ENCODE data around the gene ARHGAP22.

Gene ARHGAP22

DNA sequence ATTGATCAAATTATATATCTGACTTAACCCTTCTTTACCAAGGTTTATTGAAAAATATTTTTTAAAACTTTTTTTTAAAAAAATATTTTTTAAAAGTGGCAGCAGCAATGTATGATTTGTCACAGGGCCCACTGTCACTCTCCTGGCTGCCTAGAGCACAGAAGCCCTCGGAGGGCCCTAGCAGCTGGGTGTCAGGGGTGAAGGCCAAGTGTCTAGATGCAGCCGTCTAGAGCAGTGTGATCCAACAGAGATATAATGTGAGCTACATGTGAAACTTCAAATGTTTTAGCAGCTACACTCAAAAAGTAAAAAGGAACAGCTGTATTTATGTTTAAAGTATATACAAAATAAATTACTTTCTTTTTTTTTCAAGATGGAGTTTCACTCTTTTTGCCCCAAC is 112.7 kb downstream of the ARHGAP22 start:
- DNase-seq (ENCODE audit: low spot score in 2 of 2): no peak
- ATAC-seq (ENCODE audit: low read depth): no peak
- peaks cover 15% of the 10 kb centered on the region for H3K4me1 Mint-ChIP-seq
- no peaks in the 10 kb centered on the region for H3K36me3 Mint-ChIP-seq
- H3K9me3 Mint-ChIP-seq: peaks cover under 1% of the 10 kb centered on the region
- H3K27ac Mint-ChIP-seq: no peak overlapping the region
- H3K4me3 Mint-ChIP-seq: no peak overlapping the region
- H3K27me3 Mint-ChIP-seq: peaks cover 23% of the 10 kb centered on the region

- no peak overlapping the region for H3K27ac Mint-ChIP-seq
- no peak for DNase-seq (ENCODE audit: low spot score in 2 of 2)
- no peak for ATAC-seq (ENCODE audit: low read depth)
- H3K9me3 Mint-ChIP-seq: peaks cover 5% of the 10 kb centered on the region
- peaks cover 26% of the 10 kb centered on the region for H3K27me3 Mint-ChIP-seq
- peaks cover 15% of the 10 kb centered on the region for H3K4me1 Mint-ChIP-seq
- peaks cover 2% of the 10 kb centered on the region for H3K36me3 Mint-ChIP-seq
- H3K4me3 Mint-ChIP-seq: no peak overlapping the region
Measured at GRCh38 chr10:48491392-48492139, 113.3 kb downstream of the ARHGAP22 start.

GRCh38 chr10:48490946-48491345 is 113.9 kb downstream of the ARHGAP22 start:
- H3K27me3 Mint-ChIP-seq: peaks cover 27% of the 10 kb centered on the region
- peaks cover 2% of the 10 kb centered on the region for H3K36me3 Mint-ChIP-seq
- H3K27ac Mint-ChIP-seq: no peak overlapping the region
- peaks cover 5% of the 10 kb centered on the region for H3K9me3 Mint-ChIP-seq
- no peak for ATAC-seq (ENCODE audit: low read depth)
- peaks cover 15% of the 10 kb centered on the region for H3K4me1 Mint-ChIP-seq
- no peak overlapping the region for H3K4me3 Mint-ChIP-seq
- DNase-seq (ENCODE audit: low spot score in 2 of 2): no peak

DNA sequence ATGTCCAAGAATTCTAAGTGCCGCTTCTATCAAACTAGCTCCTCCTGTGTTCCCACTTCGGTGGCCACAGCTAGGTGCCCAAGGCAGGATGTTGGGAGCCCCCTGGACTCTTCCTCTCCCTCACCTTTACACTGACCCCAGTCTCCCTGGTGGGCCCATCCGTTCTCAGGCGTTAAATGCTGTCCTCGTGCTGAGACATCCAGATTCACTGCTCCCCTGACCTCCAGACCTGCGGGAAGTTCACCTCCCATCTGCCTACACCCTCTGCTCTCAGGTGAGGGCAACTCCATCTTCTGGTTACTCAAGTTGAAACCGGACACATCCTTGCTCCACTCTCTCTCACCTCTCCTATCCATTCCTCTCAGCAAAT is 114.3 kb downstream of the ARHGAP22 start:
- DNase-seq (ENCODE audit: low spot score in 2 of 2) (no peak), ATAC-seq (ENCODE audit: low read depth) (no peak)
- H3K4me3 Mint-ChIP-seq: no peak overlapping the region
- peaks cover 5% of the 10 kb centered on the region for H3K9me3 Mint-ChIP-seq
- peaks cover 28% of the 10 kb centered on the region for H3K27me3 Mint-ChIP-seq
- no peak overlapping the region for H3K27ac Mint-ChIP-seq
- H3K4me1 Mint-ChIP-seq: peaks cover 15% of the 10 kb centered on the region
- H3K36me3 Mint-ChIP-seq: peaks cover 2% of the 10 kb centered on the region

- Mint-ChIP-seq H3K4me3 (no peak overlapping the region), H3K27ac (no peak overlapping the region), H3K9me3 (peaks cover 5% of the 10 kb centered on the region), H3K27me3 (peaks cover 20% of the 10 kb centered on the region), H3K4me1 (peaks cover 9% of the 10 kb centered on the region), H3K36me3 (peaks cover 2% of the 10 kb centered on the region)
- ATAC-seq (ENCODE audit: low read depth) (no peak), DNase-seq (ENCODE audit: low spot score in 2 of 2) (no peak)
Measured at GRCh38 chr10:48489099-48489498, 115.8 kb downstream of the ARHGAP22 start.

DNA sequence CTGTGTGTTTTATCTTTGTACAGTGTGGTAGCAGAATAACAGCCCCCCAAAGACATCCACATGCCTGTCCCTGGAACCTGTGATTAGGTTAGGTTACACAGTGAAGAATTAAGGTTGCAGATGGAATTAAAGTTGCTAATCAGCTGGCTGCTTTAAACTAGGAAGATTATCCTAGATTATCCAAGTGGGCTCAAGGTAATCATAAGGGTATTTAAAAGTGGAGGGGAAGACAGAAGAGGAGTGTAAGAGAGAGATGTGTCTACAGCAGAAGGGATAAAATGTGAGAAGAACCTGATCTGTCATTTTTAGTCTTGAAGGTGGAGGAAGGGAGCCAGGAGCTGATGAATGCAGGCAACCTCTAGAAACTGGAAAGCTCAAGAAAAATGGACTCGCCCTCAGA is 117.6 kb downstream of the ARHGAP22 start:
- Mint-ChIP-seq H3K27ac (no peak overlapping the region), H3K27me3 (peaks cover 18% of the 10 kb centered on the region), H3K9me3 (peaks cover 5% of the 10 kb centered on the region), H3K36me3 (peaks cover 2% of the 10 kb centered on the region), H3K4me1 (peaks cover 3% of the 10 kb centered on the region), H3K4me3 (no peak overlapping the region)
- no peak for DNase-seq (ENCODE audit: low spot score in 2 of 2)
- no peak for ATAC-seq (ENCODE audit: low read depth)

DNA sequence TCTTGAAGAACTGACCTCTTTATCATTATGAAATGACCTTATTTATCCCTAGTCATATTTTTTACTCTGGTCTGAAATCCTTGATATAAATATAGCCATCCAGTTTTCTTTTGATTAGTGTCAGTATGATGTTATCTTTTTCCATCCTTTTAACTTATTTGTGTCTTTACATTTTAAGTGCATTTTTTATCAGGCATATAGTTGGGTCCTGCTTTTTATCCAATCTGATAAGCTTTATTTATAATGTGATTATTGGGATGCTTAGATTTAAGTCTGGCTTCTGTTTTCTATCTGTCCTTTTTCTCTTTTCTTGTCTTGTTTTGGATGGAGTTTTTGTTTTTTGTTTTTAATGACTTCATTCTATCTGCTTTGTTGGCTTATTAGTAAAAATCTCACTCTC is 119.2 kb downstream of the ARHGAP22 start:
- no peak overlapping the region for H3K4me3 Mint-ChIP-seq
- peaks cover 5% of the 10 kb centered on the region for H3K9me3 Mint-ChIP-seq
- H3K36me3 Mint-ChIP-seq: peaks cover 2% of the 10 kb centered on the region
- no peak for ATAC-seq (ENCODE audit: low read depth)
- peaks cover 13% of the 10 kb centered on the region for H3K27me3 Mint-ChIP-seq
- no peak for DNase-seq (ENCODE audit: low spot score in 2 of 2)
- H3K4me1 Mint-ChIP-seq: peaks cover 1% of the 10 kb centered on the region
- H3K27ac Mint-ChIP-seq: no peak overlapping the region

DNA sequence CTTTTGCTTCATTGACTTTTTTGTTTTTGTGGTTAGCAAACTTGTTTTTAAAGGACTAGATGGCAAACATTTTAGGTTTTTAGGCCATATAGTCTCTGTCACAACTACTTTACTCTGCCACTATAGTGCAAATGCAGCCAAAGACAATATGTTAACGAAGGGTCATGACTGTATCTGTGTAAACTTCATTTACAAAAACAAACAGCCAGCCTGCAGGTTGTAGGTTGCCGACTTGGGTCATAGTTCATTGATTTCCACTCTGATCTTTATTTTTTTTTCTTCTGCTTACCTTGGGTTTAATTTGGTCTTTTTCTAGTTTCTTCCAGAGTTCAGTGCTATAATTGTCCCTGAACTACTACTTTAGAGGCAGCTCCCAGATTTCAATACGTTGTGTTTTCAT is 120.0 kb downstream of the ARHGAP22 start:
- DNase-seq (ENCODE audit: low spot score in 2 of 2): no peak
- peaks cover 5% of the 10 kb centered on the region for H3K9me3 Mint-ChIP-seq
- no peak overlapping the region for H3K4me3 Mint-ChIP-seq
- no peak for ATAC-seq (ENCODE audit: low read depth)
- peaks cover 13% of the 10 kb centered on the region for H3K27me3 Mint-ChIP-seq
- H3K36me3 Mint-ChIP-seq: peaks cover 2% of the 10 kb centered on the region
- no peak overlapping the region for H3K27ac Mint-ChIP-seq
- no peaks in the 10 kb centered on the region for H3K4me1 Mint-ChIP-seq

DNA sequence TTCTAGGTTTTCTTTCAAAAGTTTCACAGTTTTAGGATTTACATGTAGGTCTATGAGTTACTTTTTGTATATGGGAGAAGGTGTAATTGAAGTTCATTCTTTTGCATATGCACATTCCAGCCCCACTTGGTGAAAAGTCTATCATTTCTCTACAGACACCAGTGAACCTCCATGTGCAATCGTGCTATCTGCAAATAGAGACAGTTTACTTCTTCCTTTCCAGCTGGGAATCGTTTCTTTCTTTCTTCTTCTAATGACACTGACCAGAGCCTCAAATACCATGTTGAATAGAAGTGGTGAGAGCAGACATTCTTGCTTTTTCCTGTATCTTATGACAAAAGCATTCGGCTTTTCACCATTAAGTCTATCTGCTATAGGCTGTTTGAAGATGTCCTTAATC is 122.7 kb downstream of the ARHGAP22 start:
- no peak overlapping the region for H3K27ac Mint-ChIP-seq
- no peak for ATAC-seq (ENCODE audit: low read depth)
- H3K27me3 Mint-ChIP-seq: peaks cover 24% of the 10 kb centered on the region
- H3K4me1 Mint-ChIP-seq: no peaks in the 10 kb centered on the region
- peaks cover 5% of the 10 kb centered on the region for H3K9me3 Mint-ChIP-seq
- DNase-seq (ENCODE audit: low spot score in 2 of 2): no peak
- H3K4me3 Mint-ChIP-seq: no peak overlapping the region
- peaks cover 2% of the 10 kb centered on the region for H3K36me3 Mint-ChIP-seq

DNA sequence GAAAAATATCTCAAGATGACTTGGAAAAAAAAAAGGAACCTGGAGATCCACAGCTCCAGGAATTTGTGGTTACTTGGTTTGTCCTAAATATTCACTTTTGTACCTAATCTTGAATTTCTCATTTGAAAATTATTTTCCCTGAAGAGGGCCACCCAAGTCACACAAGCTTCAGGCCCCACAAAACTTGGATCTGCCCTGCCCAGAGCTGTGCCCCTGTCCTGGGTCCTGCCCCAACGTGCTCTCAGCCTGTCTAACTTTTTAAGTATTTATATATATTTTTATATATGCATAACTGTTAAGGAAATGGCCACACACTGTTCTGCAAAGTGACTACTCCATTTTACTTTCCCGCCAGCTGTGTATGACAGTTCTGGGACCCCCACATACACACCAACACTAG is 123.5 kb downstream of the ARHGAP22 start:
- no peak for ATAC-seq (ENCODE audit: low read depth)
- H3K4me1 Mint-ChIP-seq: no peaks in the 10 kb centered on the region
- peaks cover 20% of the 10 kb centered on the region for H3K27me3 Mint-ChIP-seq
- H3K9me3 Mint-ChIP-seq: no peaks in the 10 kb centered on the region
- H3K4me3 Mint-ChIP-seq: no peak overlapping the region
- no peaks in the 10 kb centered on the region for H3K36me3 Mint-ChIP-seq
- no peak for DNase-seq (ENCODE audit: low spot score in 2 of 2)
- no peak overlapping the region for H3K27ac Mint-ChIP-seq

GRCh38 chr10:48480397-48481374 is 124.2 kb downstream of the ARHGAP22 start:
- no peak overlapping the region for H3K27ac Mint-ChIP-seq
- no peak overlapping the region for H3K4me3 Mint-ChIP-seq
- DNase-seq (ENCODE audit: low spot score in 2 of 2): no peak
- no peak for ATAC-seq (ENCODE audit: low read depth)
- H3K4me1 Mint-ChIP-seq: no peaks in the 10 kb centered on the region
- H3K27me3 Mint-ChIP-seq: peaks cover 21% of the 10 kb centered on the region
- H3K9me3 Mint-ChIP-seq: no peaks in the 10 kb centered on the region
- H3K36me3 Mint-ChIP-seq: no peaks in the 10 kb centered on the region

DNA sequence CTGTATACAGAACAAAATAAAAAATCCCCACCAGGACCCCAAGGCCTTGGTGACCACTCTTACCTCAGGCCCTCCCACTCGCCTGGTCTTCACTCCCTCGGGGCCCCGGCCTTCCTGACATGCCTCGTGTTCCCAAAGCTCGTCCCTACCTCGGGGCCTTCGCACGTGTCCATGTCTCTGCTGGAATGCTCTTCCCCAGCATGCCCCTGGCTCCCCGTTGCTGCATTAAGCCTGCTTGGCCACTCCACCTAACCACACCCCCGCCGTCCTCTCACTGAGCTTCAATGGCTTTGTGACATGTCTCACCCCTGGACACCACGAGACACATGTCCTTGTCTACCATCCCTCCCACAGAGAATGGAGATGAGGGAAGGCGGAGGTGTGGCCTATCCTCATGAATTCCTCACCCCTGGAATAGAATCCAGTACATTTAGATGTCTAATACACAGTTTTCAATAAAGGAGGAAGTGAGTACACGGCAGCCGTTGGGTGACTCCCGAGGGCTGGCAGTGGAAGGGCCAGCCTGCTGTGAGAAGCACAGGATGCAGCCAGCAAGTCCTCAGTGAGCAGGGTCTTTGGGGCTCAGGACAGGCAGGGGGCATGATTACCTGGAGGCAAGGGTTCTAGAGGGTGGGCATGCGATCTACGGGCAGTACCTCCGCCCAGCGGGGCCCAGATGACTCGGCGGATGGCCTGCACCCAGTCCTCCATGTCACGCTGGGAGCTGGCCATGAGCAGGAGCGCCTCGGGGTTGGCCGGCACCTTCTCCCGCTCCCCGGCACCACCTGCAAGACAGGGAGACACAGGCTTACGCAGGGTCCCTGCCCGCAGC is 125.7 kb downstream of the ARHGAP22 start:
- H3K4me3 Mint-ChIP-seq: no peak overlapping the region

GRCh38 chr10:48478469-48478868 is 126.4 kb downstream of the ARHGAP22 start:
- no peak for DNase-seq (ENCODE audit: low spot score in 2 of 2)
- no peaks in the 10 kb centered on the region for H3K9me3 Mint-ChIP-seq
- peaks cover 2% of the 10 kb centered on the region for H3K4me1 Mint-ChIP-seq
- H3K27me3 Mint-ChIP-seq: peaks cover 23% of the 10 kb centered on the region
- no peak overlapping the region for H3K27ac Mint-ChIP-seq
- no peaks in the 10 kb centered on the region for H3K36me3 Mint-ChIP-seq
- no peak for ATAC-seq (ENCODE audit: low read depth)
- H3K4me3 Mint-ChIP-seq: no peak overlapping the region

More for the DNA sequence above, 125.7 kb downstream of the ARHGAP22 start:
- Mint-ChIP-seq H3K27ac (no peak overlapping the region), H3K36me3 (no peaks in the 10 kb centered on the region), H3K4me1 (peaks cover 2% of the 10 kb centered on the region), H3K27me3 (peaks cover 23% of the 10 kb centered on the region), H3K9me3 (no peaks in the 10 kb centered on the region)
- ATAC-seq (ENCODE audit: low read depth) (no peak), DNase-seq (ENCODE audit: low spot score in 2 of 2) (no peak)

DNA sequence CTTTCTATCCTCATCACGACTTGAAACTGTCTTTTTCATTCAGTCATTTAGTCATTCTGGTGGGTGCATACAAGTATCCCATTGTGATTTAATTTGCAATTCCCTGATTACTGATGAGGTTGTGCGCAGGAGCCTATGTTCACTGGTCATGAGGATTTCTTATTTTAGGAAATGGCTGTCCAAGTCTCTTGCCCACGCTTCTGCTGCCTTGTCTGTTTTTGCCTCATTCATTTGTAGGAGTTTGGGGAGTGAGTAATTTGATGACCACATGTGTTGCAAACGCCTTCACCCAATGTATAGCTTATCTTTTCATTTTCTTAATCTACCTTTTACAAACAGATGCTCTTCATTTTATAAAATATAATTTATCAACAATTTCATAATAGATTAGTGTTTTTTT is 127.3 kb downstream of the ARHGAP22 start:
- peaks cover 23% of the 10 kb centered on the region for H3K27me3 Mint-ChIP-seq
- DNase-seq (ENCODE audit: low spot score in 2 of 2): no peak
- H3K4me3 Mint-ChIP-seq: no peak overlapping the region

More for the DNA sequence above, 127.3 kb downstream of the ARHGAP22 start:
- Mint-ChIP-seq H3K4me1 (peaks cover 2% of the 10 kb centered on the region), H3K9me3 (no peaks in the 10 kb centered on the region), H3K27ac (no peak overlapping the region), H3K36me3 (no peaks in the 10 kb centered on the region)
- no peak for ATAC-seq (ENCODE audit: low read depth)

Data from memory B cell (primary cell).